Measurements from ENCODE around the gene SEPTIN11.

The SEPTIN11 gene

GRCh38 chr4:76949276-76950051, at the start of gene SEPTIN11:
Gene SEPTIN11, plus strand, starts transcription at chr4:76949752. Its CDS starts 152 bp downstream, at chr4:76949904.
- DNase-seq = peak; percentile 94 to 97 (median 95)

GRCh38 chr4:76902233-76902890, 47.2 kb upstream of the SEPTIN11 start:
- no peak for DNase-seq

- DNase-seq = no peak
These were observed 44.8 kb upstream of the SEPTIN11 start for GRCh38 chr4:76904646-76905190.

DNA sequence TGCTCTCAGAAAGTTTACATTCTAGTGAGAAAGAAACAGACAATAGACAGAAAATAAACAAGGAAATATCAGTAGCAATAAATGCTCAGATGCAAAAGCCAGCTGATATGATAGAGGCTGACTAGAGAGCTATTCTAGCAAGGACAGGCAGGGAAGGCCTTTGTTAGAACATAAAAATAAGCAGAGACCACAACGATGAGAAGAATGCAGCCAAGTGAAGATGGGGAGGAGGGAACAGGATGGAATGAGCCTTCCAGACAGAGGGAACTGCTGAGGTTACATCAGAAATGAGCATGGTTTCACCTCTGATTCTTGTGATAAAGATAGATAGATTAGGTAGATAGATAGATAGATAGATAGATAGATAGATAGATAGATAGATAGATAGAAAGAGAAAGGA, 44.0 kb upstream of the SEPTIN11 start:
- DNase-seq = no peak

GRCh38 chr4:76909711-76910110, 39.8 kb upstream of the SEPTIN11 start:
- DNase-seq = no peak

DNA sequence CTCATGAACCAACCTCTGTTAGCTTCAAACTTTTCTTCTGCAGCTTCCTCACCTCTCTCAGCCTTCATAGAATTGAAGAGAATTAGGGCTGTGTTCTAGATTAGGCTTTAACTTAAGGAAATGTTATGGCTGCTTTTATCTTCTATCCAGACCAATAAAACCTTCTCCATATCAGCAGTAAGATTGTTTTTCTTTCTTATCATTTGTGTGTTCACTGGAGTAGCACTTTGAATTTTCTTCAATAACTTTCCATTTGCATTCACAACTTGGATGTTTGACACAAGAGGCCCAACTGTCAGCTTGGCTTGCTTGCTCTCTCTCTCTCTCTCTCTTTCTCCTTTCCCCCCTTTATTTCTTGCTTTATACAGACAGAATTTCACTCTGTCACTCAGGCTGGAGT, 28.8 kb upstream of the SEPTIN11 start:
- DNase-seq = no peak

- DNase-seq = no peak
These were observed 25.8 kb upstream of the SEPTIN11 start for GRCh38 chr4:76923619-76924357.

DNA sequence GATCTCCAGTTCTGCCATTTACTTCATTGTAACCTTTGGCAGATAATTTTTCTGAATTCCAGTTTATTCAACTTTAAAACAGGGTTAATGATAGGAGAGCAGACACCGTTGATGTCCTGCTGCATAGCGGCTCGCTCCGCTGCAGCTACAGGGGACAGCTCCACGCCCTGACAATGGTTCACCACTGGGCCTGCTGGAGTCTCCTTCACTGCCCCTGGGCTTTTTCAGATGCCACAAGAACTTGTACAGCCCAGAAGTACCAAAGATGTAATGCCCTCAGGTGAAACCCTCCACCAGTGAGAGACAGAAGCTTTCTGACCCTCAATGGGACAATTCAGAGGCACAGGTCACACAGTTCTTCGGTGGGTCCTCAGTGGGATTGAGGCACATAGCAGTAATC, 22.7 kb upstream of the SEPTIN11 start:
- DNase-seq = no peak

- no peak for DNase-seq
These were observed 18.9 kb upstream of the SEPTIN11 start for GRCh38 chr4:76930685-76931084.

- DNase-seq = no peak
These were observed 18.5 kb upstream of the SEPTIN11 start for GRCh38 chr4:76931087-76931486.

GRCh38 chr4:76931576-76932276, 17.8 kb upstream of the SEPTIN11 start:
- DNase-seq = no peak

GRCh38 chr4:76939184-76939583, 10.4 kb upstream of the SEPTIN11 start:
- DNase-seq = no peak

GRCh38 chr4:76943129-76943620, 6.4 kb upstream of the SEPTIN11 start:
- DNase-seq = no peak

DNA sequence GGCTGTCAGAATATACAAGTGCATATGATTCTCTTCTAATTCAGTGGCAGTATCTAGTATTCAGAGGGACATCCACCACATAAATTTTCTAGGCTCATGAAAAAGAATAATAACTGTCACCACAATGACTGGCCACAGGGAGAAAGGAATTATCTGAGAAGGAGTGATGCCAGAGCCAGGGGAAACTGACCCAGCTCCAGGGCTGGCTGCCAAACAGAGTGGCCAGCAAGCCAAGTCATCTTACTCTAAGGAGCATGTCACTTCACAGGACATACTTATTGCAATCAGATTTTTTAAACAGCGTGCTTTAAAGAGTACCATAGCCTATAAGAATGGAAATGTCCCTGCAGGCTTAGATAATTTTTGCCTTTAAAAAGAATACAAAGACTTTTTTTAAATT, 5.8 kb upstream of the SEPTIN11 start:
- DNase-seq = no peak

GRCh38 chr4:76947369-76947768, 2.2 kb upstream of the SEPTIN11 start:
- DNase-seq = no peak

GRCh38 chr4:76948443-76949275, 893 bp upstream of the SEPTIN11 start:
- DNase-seq = peak; percentile 86 to 91 (median 88)

DNA sequence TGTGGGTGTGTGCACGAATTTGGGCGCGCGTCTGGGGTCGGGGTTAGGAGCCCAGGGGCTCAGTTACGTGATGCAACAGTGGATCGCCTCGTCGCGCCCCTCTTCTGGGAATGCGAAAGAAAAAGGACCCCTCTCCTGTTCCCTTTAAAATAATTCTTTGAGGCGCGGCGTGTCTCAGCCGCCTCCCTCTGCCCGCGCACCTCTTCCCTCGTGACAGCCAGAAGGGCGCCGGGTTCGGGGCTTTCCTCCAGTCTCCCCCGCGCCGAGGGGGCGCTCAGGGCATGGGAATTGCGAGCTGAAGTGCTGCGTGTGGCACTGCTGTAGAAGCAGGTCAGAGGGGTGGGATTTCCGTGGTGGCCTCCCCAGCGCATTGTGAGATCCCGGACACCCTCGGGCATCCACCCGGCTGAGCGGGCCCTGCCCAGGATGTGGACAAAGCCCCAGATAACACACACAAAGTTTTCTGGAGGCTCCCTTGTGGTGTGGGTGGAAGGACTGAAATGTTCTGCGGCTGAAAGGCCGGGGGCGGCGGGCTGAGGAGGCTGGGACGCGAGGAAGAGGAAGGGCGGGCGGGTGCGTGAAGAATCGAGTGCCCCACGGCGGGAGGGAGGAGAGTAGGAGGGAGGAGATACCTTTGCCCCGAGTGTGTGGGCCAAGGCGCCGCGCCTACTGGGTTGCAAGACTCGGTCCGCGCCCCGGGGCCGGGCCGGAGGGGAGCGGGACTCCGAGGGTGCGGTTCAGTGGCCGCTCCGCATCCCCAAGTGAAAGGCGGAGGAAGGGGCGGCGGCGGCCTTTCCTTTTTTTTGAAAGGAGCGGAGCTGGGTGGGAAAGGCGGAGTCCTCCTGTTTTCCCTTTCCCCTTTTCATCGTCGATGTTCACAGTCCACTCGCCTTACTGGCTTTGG, 752 bp downstream of the SEPTIN11 start:
- DNase-seq = peak; percentile 87 to 95 (median 93)

DNA sequence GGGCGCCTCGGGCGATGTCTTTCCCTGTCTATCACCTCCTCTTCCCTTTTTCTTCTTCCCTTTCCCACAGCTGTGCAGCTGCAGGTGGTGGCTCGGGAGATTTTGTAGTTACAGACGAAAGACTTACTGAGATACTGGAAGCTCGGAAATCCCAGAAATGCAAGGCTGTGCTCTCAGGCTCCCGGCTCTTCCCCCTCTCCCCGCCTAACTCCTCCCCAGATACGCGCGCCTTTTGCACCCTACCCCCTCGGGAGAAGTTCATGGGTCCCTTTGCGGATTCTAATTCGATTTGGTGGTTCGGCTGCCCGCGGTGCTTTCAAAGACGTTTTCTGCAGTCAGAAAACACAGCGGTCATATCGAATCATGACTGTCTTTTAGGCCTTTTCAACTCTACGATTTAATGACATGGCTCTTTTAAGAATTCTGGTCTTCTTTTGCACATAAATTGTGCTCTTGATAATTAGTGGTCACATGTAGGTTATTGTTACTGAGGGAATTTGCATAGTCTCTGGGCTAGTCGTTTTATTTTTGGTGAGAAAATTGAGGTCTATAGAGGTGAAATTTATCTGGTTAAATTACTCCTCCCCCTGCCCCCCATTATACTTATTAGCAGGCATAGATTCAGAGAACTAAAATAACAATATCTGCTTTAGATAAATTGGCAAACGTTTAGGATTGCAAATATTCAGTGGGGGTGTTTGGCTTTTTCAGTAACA, 1.6 kb downstream of the SEPTIN11 start:
- DNase-seq = peak; percentile 78 to 92 (median 90)

- DNase-seq = no peak
These were observed 2.1 kb downstream of the SEPTIN11 start for GRCh38 chr4:76951672-76952010.

GRCh38 chr4:76952071-76952470, 2.5 kb downstream of the SEPTIN11 start:
- DNase-seq = no peak
